Activated T-helper 1 cell treated with Interleukin-2 at 50 U/mL for 16 hours (primary cell): ENCODE results near the gene TTLL5.
"Not testable (repeated sequence)": the region's sequence is repeated elsewhere in the genome, so short reads cannot be mapped to it uniquely, and the experiment has no call there.

Experiments
- DNase-seq: peaks from one replicate; pipeline ENCODE4 v3.0.0-alpha.2; 2020; ENCODE audit warnings: low read depth

Gene TTLL5

GRCh38 chr14:75832621-75833297 lies 171.7 kb downstream of the TTLL5 start:
- DNase-seq, result no peak

GRCh38 chr14:75833326-75834020 lies 172.4 kb downstream of the TTLL5 start:
- DNase-seq, result no peak

GRCh38 chr14:75835156-75835725 lies 174.2 kb downstream of the TTLL5 start:
- DNase-seq, result no peak

- no peak for DNase-seq
Observed at GRCh38 chr14:75835737-75836136, 174.7 kb downstream of the TTLL5 start.

- DNase-seq, result no peak
Observed at GRCh38 chr14:75837151-75837787, 176.2 kb downstream of the TTLL5 start.

GRCh38 chr14:75840911-75841310 lies 179.9 kb downstream of the TTLL5 start:
- DNase-seq, result no peak

- DNase-seq, result no peak
Observed at GRCh38 chr14:75842551-75842950, 181.5 kb downstream of the TTLL5 start.

GRCh38 chr14:75844486-75844885 lies 183.4 kb downstream of the TTLL5 start:
- no peak for DNase-seq

GRCh38 chr14:75845136-75845804 lies 184.2 kb downstream of the TTLL5 start:
- DNase-seq, result no peak

- DNase-seq, result not testable (repeated sequence)
Observed at GRCh38 chr14:75846694-75847093, 185.6 kb downstream of the TTLL5 start.

- no peak for DNase-seq
Observed at GRCh38 chr14:75847584-75847983, 186.5 kb downstream of the TTLL5 start.

- no peak for DNase-seq
Observed at GRCh38 chr14:75848167-75848913, 187.3 kb downstream of the TTLL5 start.

- no peak for DNase-seq
Observed at GRCh38 chr14:75849300-75849895, 188.4 kb downstream of the TTLL5 start.

GRCh38 chr14:75851574-75851866 lies 190.5 kb downstream of the TTLL5 start:
- DNase-seq, result no peak

- DNase-seq, result no peak
Observed at GRCh38 chr14:75854111-75854799, 193.2 kb downstream of the TTLL5 start.

- no peak for DNase-seq
Observed at GRCh38 chr14:75857199-75857598, 196.2 kb downstream of the TTLL5 start.

- no peak for DNase-seq
Observed at GRCh38 chr14:75858362-75858761, 197.3 kb downstream of the TTLL5 start.

GRCh38 chr14:75859746-75860145 lies 198.7 kb downstream of the TTLL5 start:
- no peak for DNase-seq

- DNase-seq, result no peak
Observed at GRCh38 chr14:75860561-75861160, 199.6 kb downstream of the TTLL5 start.

- no peak for DNase-seq
Observed at GRCh38 chr14:75861161-75861621, 200.1 kb downstream of the TTLL5 start.
